Effector memory CD4-positive, alpha-beta T cell (primary cell): ENCODE measurements around the gene TMEM94.

ENCODE experiments used
- DNase-seq, 3 donors: peaks; one replicate each; pipeline ENCODE4 v3.0.0-alpha.2; 2020
- H3K27ac ChIP-seq: 2 replicates; pipeline ENCODE4 v1.7.0; 2013; ENCODE audit warnings: mild to moderate bottlenecking, low read length, moderate library complexity; ENCODE audit not compliant: insufficient read depth, poor library complexity, severe bottlenecking
- H3K27me3 ChIP-seq: replicated peaks from 2 replicates; pipeline ENCODE4 v1.7.0; 2013; ENCODE audit warnings: mild to moderate bottlenecking, low read length; ENCODE audit not compliant: insufficient read depth, control insufficient read depth, poor library complexity, severe bottlenecking
- H3K36me3 ChIP-seq: 2 replicates; pipeline ENCODE4 v1.7.0; 2013; ENCODE audit warnings: mild to moderate bottlenecking, low read length, moderate library complexity; ENCODE audit not compliant: control insufficient read depth, insufficient read depth
- H3K4me1 ChIP-seq: 2 replicates; pipeline ENCODE4 v1.7.0; 2013; ENCODE audit warnings: low read length, mild to moderate bottlenecking; ENCODE audit not compliant: control insufficient read depth, insufficient read depth, poor library complexity, severe bottlenecking
- H3K4me3 ChIP-seq: 2 replicates; pipeline ENCODE4 v1.7.0; 2013; ENCODE audit warnings: low read length, low read depth, mild to moderate bottlenecking; ENCODE audit not compliant: insufficient read depth, poor library complexity, severe bottlenecking
- H3K9me3 ChIP-seq: 2 replicates; pipeline ENCODE4 v1.7.0; 2013; ENCODE audit warnings: mild to moderate bottlenecking, low read length, moderate library complexity; ENCODE audit not compliant: control insufficient read depth

TMEM94 gene

GRCh38 chr17:75486951-75487350 lies 30.5 kb downstream of the TMEM94 start:
- H3K4me3 ChIP-seq = peak overlapping the region; percentile 20
- H3K27me3 ChIP-seq = no peaks in the 10 kb centered on the region
- H3K4me1 ChIP-seq = peaks cover 16% of the 10 kb centered on the region
- H3K36me3 ChIP-seq = peaks cover 5% of the 10 kb centered on the region
- no peak for DNase-seq
- peak overlapping the region; percentile 55 for H3K27ac ChIP-seq
- no peaks in the 10 kb centered on the region for H3K9me3 ChIP-seq

GRCh38 chr17:75487351-75488070 lies 31.1 kb downstream of the TMEM94 start:
- DNase-seq = peak in 2 of 3 donors; percentile 17 to 18
- Histone ChIP-seq H3K4me3 (peak overlapping the region; percentile 20), H3K4me1 (peaks cover 16% of the 10 kb centered on the region), H3K9me3 (no peaks in the 10 kb centered on the region), H3K27me3 (no peaks in the 10 kb centered on the region), H3K36me3 (peaks cover 9% of the 10 kb centered on the region), H3K27ac (peak overlapping the region; percentile 55)

GRCh38 chr17:75488693-75489510 lies 32.5 kb downstream of the TMEM94 start:
- H3K27ac ChIP-seq = no peak overlapping the region
- peaks cover 16% of the 10 kb centered on the region for H3K4me1 ChIP-seq

GRCh38 chr17:75489511-75489955 lies 33.1 kb downstream of the TMEM94 start:
- DNase-seq = no peak
- H3K36me3 ChIP-seq = peaks cover 30% of the 10 kb centered on the region
- H3K4me3 ChIP-seq = no peak overlapping the region
- no peaks in the 10 kb centered on the region for H3K27me3 ChIP-seq
- peaks cover 16% of the 10 kb centered on the region for H3K4me1 ChIP-seq
- H3K27ac ChIP-seq = no peak overlapping the region
- H3K9me3 ChIP-seq = no peaks in the 10 kb centered on the region

More at GRCh38 chr17:75488693-75489510, 32.5 kb downstream of the TMEM94 start:
- H3K36me3 ChIP-seq = peaks cover 23% of the 10 kb centered on the region
- no peaks in the 10 kb centered on the region for H3K9me3 ChIP-seq
- no peak overlapping the region for H3K4me3 ChIP-seq
- no peaks in the 10 kb centered on the region for H3K27me3 ChIP-seq
- no peak for DNase-seq

- Histone ChIP-seq H3K9me3 (no peaks in the 10 kb centered on the region), H3K4me1 (peaks cover 16% of the 10 kb centered on the region), H3K4me3 (no peak overlapping the region), H3K36me3 (peaks cover 37% of the 10 kb centered on the region), H3K27ac (no peak overlapping the region), H3K27me3 (no peaks in the 10 kb centered on the region)
- no peak for DNase-seq
Observed at GRCh38 chr17:75490173-75490743, 33.8 kb downstream of the TMEM94 start.

GRCh38 chr17:75490953-75491649 lies 34.7 kb downstream of the TMEM94 start:
- Histone ChIP-seq H3K36me3 (peaks cover 44% of the 10 kb centered on the region), H3K27me3 (no peaks in the 10 kb centered on the region), H3K9me3 (no peaks in the 10 kb centered on the region), H3K4me3 (no peak overlapping the region), H3K4me1 (peaks cover 16% of the 10 kb centered on the region), H3K27ac (no peak overlapping the region)
- DNase-seq = no peak

GRCh38 chr17:75491680-75492079 lies 35.2 kb downstream of the TMEM94 start:
- Histone ChIP-seq H3K9me3 (no peaks in the 10 kb centered on the region), H3K27me3 (no peaks in the 10 kb centered on the region), H3K36me3 (peaks cover 44% of the 10 kb centered on the region), H3K4me1 (peaks cover 16% of the 10 kb centered on the region), H3K27ac (no peak overlapping the region), H3K4me3 (no peak overlapping the region)
- DNase-seq = no peak

- peaks cover 48% of the 10 kb centered on the region for H3K36me3 ChIP-seq
- no peak overlapping the region for H3K27ac ChIP-seq
- H3K4me1 ChIP-seq = peaks cover 6% of the 10 kb centered on the region
- no peak for DNase-seq
- H3K4me3 ChIP-seq = no peak overlapping the region
- no peaks in the 10 kb centered on the region for H3K9me3 ChIP-seq
- no peaks in the 10 kb centered on the region for H3K27me3 ChIP-seq
Observed at GRCh38 chr17:75492555-75493168, 36.2 kb downstream of the TMEM94 start.

GRCh38 chr17:75493476-75494129 lies 37.2 kb downstream of the TMEM94 start:
- Histone ChIP-seq H3K36me3 (peaks cover 57% of the 10 kb centered on the region), H3K27me3 (no peaks in the 10 kb centered on the region), H3K9me3 (no peaks in the 10 kb centered on the region), H3K27ac (no peak overlapping the region), H3K4me1 (no peaks in the 10 kb centered on the region), H3K4me3 (no peak overlapping the region)
- no peak for DNase-seq
